Psoas muscle (tissue), 8 donors: ENCODE results near the gene KLF6. TPM values are rescaled to one million over a fixed set of nuclear protein-coding genes. Genes with fewer than 3 reads are reported as not detected.

Experiments used
- ATAC-seq, 4 donors: fragments of 200-7000 bp; cut with Tn5 transposase; one replicate each; pipeline ENCODE4 v1.9.1; 2020; ENCODE audit warnings: moderate library complexity in 3 of 4, mild to moderate bottlenecking in 2 of 4
- DNase-seq, 2 donors: peaks; one replicate each; pipeline ENCODE4 v3.0.0-alpha.2; 2020
- H3K27ac ChIP-seq: fragments of 200-600 bp; one replicate; pipeline ENCODE4 v1.8.0; 2022
- H3K27me3 ChIP-seq, 3 donors: fragments of 200-600 bp in 1 of 3; one replicate each; pipeline versions ENCODE4 v1.6.1 to v1.8.0; 2013 to 2022; ENCODE audit warnings: low read length in 2 of 3, mild to moderate bottlenecking in 2 of 3, moderate library complexity in 1 of 3; ENCODE audit not compliant: insufficient read depth in 3 of 3
- H3K36me3 ChIP-seq, 2 donors: fragments of 200-600 bp in 1 of 2; one replicate each; pipeline versions ENCODE4 v1.6.1 to v1.8.0; 2013 to 2022; ENCODE audit warnings: low read depth in 1 of 2, mild to moderate bottlenecking in 1 of 2, moderate library complexity in 1 of 2; ENCODE audit not compliant: insufficient read depth in 1 of 2
- H3K4me1 ChIP-seq: fragments of 200-600 bp; one replicate; pipeline ENCODE4 v1.8.0; 2022
- H3K4me3 ChIP-seq: fragments of 200-600 bp; one replicate; pipeline ENCODE4 v1.8.0; 2022; ENCODE audit warnings: mild to moderate bottlenecking
- H3K9me3 ChIP-seq: fragments of 200-600 bp; one replicate; pipeline ENCODE4 v1.8.0; 2022
- WGBS, 3 donors: extraction: QIAGEN DNeasy Blood & Tissue Kit; methylation state at CpG; one replicate each; pipeline versions ENCODE4 v1.1.6 to v1.1.7; 2013; 5-methylcytosine and 5-hydroxymethylcytosine counted together
- intact Hi-C, 2 donors: fragments of 100-400 bp; cut with DNase I; formaldehyde crosslinking; loops; one replicate each; pipeline versions ENCODE4 v1.11.0 to v1.14.2; 2022
- polyA plus RNA-seq, 3 donors: library from polyadenylated mRNA; stranded (reverse); fragments of 200-250 nt; gene quantifications; one replicate each; pipeline ENCODE4 v1.2.3, GENCODE V29; 2013
- total RNA-seq, 4 donors: library from RNA; stranded (reverse); fragmentation: NEBNext Ultra II Directional in 2 of 4; extraction: Animal tissue kit (Norgen Biotek cat#: 25700) in 2 of 4; gene quantifications; one replicate each; pipeline versions ENCODE4 v1.2.1 to v1.2.4, GENCODE V29; 2021 to 2023
- TF ChIP-seq, protein P1 (sequence below): fragments of 200-600 bp; IDR thresholded peaks from one replicate; pipeline ENCODE4 v1.8.0; 2022; ENCODE audit warnings: antibody characterized with exemption
- donor health status: healthy with polysubstance abuse.
- donor health status: DM: no; HTN: no; CAD: no; lungs with moderate emphysema.
- donor health status: Bipolar disorder and iron deficiency.
- donor health status: healthy.
- donor health status: DM: yes; HTN: yes; CAD: no.
- donor health status: DM: no; HTN: no; CAD: no.
- donor health status: DM: no; HTN: no; CAD: no.
- donor health status: DM: yes; HTN: yes; CAD: no.

Gene KLF6
- total and polyA plus RNA-seq, 7 donors, result 30.4 to 296 (median 135) TPM

- peak; percentile 65 to 81 for DNase-seq
- intact Hi-C loops, result loop anchor here in 1 of 2 donors (1.0 to 10.0 kb wide), 3 partner anchors 26 to 982 kb away; no protein-coding TSS in a partner anchor
- peak; percentile 49 to 63 (median 56) for ATAC-seq
- Histone ChIP-seq H3K27ac (peak overlapping the region; percentile 100), H3K4me3 (peak overlapping the region; percentile 95), H3K4me1 (peaks cover 35% of the 10 kb centered on the region), H3K36me3 (peaks cover 0 to 46% of the 10 kb centered on the region in 2 donors), H3K27me3 (no peaks in the 10 kb centered on the region), H3K9me3 (no peaks in the 10 kb centered on the region)
- TF ChIP-seq, protein P1, sequence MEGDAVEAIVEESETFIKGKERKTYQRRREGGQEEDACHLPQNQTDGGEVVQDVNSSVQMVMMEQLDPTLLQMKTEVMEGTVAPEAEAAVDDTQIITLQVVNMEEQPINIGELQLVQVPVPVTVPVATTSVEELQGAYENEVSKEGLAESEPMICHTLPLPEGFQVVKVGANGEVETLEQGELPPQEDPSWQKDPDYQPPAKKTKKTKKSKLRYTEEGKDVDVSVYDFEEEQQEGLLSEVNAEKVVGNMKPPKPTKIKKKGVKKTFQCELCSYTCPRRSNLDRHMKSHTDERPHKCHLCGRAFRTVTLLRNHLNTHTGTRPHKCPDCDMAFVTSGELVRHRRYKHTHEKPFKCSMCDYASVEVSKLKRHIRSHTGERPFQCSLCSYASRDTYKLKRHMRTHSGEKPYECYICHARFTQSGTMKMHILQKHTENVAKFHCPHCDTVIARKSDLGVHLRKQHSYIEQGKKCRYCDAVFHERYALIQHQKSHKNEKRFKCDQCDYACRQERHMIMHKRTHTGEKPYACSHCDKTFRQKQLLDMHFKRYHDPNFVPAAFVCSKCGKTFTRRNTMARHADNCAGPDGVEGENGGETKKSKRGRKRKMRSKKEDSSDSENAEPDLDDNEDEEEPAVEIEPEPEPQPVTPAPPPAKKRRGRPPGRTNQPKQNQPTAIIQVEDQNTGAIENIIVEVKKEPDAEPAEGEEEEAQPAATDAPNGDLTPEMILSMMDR, result no peak
- WGBS, 3 donors, result 1 to 4% (median 4%) methylated on average over 13 of the region's 13 CpGs
Measured at GRCh38 chr10:3782451-3783315, 2.3 kb downstream of the KLF6 start.

- intact Hi-C loops, result loop anchor here in 1 of 2 donors (5.0 to 10.0 kb wide), 2 partner anchors 540 to 983 kb away; no protein-coding TSS in a partner anchor
- Histone ChIP-seq H3K36me3 (peaks cover 0 to 50% of the 10 kb centered on the region in 2 donors), H3K9me3 (no peaks in the 10 kb centered on the region), H3K4me1 (peaks cover 41% of the 10 kb centered on the region), H3K27me3 (no peaks in the 10 kb centered on the region), H3K27ac (peak overlapping the region; percentile 100), H3K4me3 (peak overlapping the region; percentile 95)
- WGBS, 3 donors, result 3 to 17% (median 12%) methylated on average over 8 of the region's 8 CpGs
- TF ChIP-seq, protein P1, result no peak
- no peak for ATAC-seq
- DNase-seq, result no peak
Measured at GRCh38 chr10:3782146-3782450, 2.9 kb downstream of the KLF6 start.

DNA sequence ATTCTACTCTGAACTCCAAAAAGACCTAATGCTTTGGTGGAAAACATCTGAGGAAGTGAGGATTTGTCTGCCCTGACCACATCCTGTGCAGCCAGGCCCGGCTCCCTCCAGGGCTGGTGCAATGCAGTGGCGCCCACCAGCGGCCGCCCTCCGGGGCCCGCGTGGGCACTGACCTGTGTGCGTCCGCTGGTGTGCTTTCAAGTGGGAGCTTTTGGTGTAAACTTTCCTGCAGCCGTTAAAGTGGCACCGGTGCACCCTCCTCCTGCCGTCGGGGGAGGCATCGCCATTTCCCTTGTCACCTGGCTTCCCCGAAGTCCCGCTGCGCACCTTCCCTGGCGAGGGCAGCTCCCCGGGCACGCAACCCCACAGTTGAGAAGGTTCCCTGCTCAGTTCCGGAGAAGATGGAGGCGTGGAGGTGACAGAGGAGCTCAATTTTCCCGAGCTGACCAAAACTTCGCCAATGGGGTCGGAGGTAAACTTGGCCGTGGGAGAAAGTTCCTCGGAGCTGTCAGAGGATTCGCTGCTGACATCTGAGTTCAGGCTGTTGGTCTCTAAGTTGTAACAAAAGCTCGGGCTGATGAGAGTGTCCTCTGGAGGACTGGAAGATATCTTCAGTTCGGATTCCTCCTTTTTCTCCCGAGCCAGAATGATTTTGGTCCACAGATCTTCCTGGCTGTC, 3.4 kb downstream of the KLF6 start:
- Histone ChIP-seq H3K4me1 (peaks cover 46% of the 10 kb centered on the region), H3K9me3 (no peaks in the 10 kb centered on the region), H3K27me3 (no peaks in the 10 kb centered on the region), H3K27ac (peak overlapping the region; percentile 100), H3K36me3 (peaks cover 0 to 55% of the 10 kb centered on the region in 2 donors), H3K4me3 (peak overlapping the region; percentile 95)
- ATAC-seq (no peak), DNase-seq (peak; percentile 68 to 79)
- TF ChIP-seq, protein P1, result peak; percentile 42
- WGBS, 3 donors, result 30 to 45% (median 38%) methylated on average over 31 of the region's 31 CpGs
- intact Hi-C loops, result loop anchor here in 1 of 2 donors (2.0 to 10.0 kb wide), 3 partner anchors 313 to 983 kb away; no protein-coding TSS in a partner anchor

DNA sequence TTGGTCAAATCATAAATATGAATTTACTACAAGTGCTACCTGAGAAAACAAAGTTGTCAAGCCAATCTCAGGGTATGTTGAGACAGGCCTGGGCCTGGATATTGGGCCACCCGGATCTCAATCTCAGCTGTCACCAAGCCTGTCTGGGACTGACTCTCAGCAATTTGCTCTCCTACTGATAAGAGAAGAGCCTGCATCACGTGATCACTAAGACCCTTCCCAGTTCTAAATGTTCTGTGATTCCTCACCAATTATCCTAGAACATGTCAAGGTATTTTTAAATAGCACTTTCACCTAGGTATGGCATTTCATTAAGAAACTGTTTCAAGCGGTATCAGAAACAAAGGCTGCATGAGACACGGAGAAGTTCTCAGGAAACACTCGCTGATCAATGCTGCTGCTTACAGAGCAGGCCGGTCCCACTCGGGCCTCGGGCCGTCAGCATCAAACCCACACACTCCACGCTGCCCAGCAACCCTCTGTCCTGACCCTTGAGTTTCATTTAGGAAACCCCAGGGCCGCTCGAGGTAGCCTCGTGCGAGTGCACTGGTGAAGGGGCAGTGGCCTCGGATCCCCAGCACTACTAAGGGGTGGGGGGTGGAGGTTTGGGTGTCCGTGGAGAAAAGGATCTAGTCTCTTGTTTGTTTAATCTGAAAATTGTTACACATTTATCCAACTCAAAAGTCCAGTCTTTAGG, 4.1 kb downstream of the KLF6 start:
- intact Hi-C loops, result loop anchor here in 1 of 2 donors (2.0 to 10.0 kb wide), 3 partner anchors 312 to 984 kb away; no protein-coding TSS in a partner anchor
- Histone ChIP-seq H3K27ac (peak overlapping the region; percentile 100), H3K27me3 (no peaks in the 10 kb centered on the region), H3K36me3 (peaks cover 0 to 62% of the 10 kb centered on the region in 2 donors), H3K4me1 (peaks cover 52% of the 10 kb centered on the region), H3K9me3 (no peaks in the 10 kb centered on the region), H3K4me3 (peak overlapping the region; percentile 95)
- WGBS, 3 donors, result 27 to 44% (median 44%) methylated on average over 16 of the region's 16 CpGs
- TF ChIP-seq, protein P1, result no peak
- ATAC-seq (no peak), DNase-seq (no peak)
